Activated T-helper 1 cell treated with Interleukin-2 at 50 U/mL for 16 hours (primary cell): ENCODE data around the gene GNAZ.

ENCODE experiments used
- DNase-seq: peaks from one replicate; pipeline ENCODE4 v3.0.0-alpha.2; 2020; ENCODE audit warnings: low read depth

The GNAZ gene

GRCh38 chr22:23119494-23120414 lies 49.4 kb downstream of the GNAZ start:
- DNase-seq: peak; percentile 39

- DNase-seq: no peak
Observed at GRCh38 chr22:23120415-23120899, 50.1 kb downstream of the GNAZ start.

GRCh38 chr22:23121000-23121421 lies 50.7 kb downstream of the GNAZ start:
- DNase-seq: no peak

- no peak for DNase-seq
Observed at GRCh38 chr22:23121424-23121823, 51.1 kb downstream of the GNAZ start.

- DNase-seq: no peak
Observed at GRCh38 chr22:23122216-23122957, 52.1 kb downstream of the GNAZ start.

- no peak for DNase-seq
Observed at GRCh38 chr22:23122992-23123803, 52.9 kb downstream of the GNAZ start.

- DNase-seq: no peak
Observed at GRCh38 chr22:23123804-23124254, 53.5 kb downstream of the GNAZ start.

- DNase-seq: no peak
Observed at GRCh38 chr22:23124611-23125511, 54.5 kb downstream of the GNAZ start.

- DNase-seq: no peak
Observed at GRCh38 chr22:23125512-23126103, 55.3 kb downstream of the GNAZ start.

GRCh38 chr22:23126165-23127054 lies 56.1 kb downstream of the GNAZ start:
- no peak for DNase-seq

GRCh38 chr22:23127055-23127756 lies 56.9 kb downstream of the GNAZ start:
- no peak for DNase-seq

GRCh38 chr22:23127788-23128187 lies 57.5 kb downstream of the GNAZ start:
- DNase-seq: no peak

GRCh38 chr22:23128269-23129108 lies 58.2 kb downstream of the GNAZ start:
- DNase-seq: peak; percentile 57

- DNase-seq: no peak
Observed at GRCh38 chr22:23129149-23129548, 58.8 kb downstream of the GNAZ start.

GRCh38 chr22:23130697-23131096 lies 60.4 kb downstream of the GNAZ start:
- DNase-seq: no peak

GRCh38 chr22:23131931-23132330 lies 61.6 kb downstream of the GNAZ start:
- no peak for DNase-seq

- DNase-seq: no peak
Observed at GRCh38 chr22:23132376-23133091, 62.2 kb downstream of the GNAZ start.
